IPS-18a (cell line): Measurements from ENCODE around the gene NHLH1.
"Not testable (repeated sequence)": the region's sequence is repeated elsewhere in the genome, so short reads cannot be mapped to it uniquely, and the experiment has no call there.

Experiments used
- H3K27ac ChIP-seq: one replicate; pipeline ENCODE4 v1.5.1; 2013; ENCODE audit warnings: low read length
- H3K27me3 ChIP-seq: one replicate; pipeline ENCODE4 v1.6.1; 2013; ENCODE audit warnings: mild to moderate bottlenecking, low read length; ENCODE audit not compliant: control insufficient read depth, insufficient read depth
- H3K36me3 ChIP-seq: one replicate; pipeline ENCODE4 v1.6.1; 2013; ENCODE audit warnings: low read depth, low read length; ENCODE audit not compliant: control insufficient read depth
- H3K4me1 ChIP-seq: one replicate; pipeline ENCODE4 v1.6.1; 2013; ENCODE audit warnings: low read depth, low read length; ENCODE audit not compliant: control insufficient read depth
- H3K4me3 ChIP-seq: one replicate; pipeline ENCODE4 v1.5.1; 2013; ENCODE audit warnings: low read length
- H3K9ac ChIP-seq: one replicate; pipeline ENCODE4 v1.6.1; 2013; ENCODE audit warnings: mild to moderate bottlenecking, low read length, moderate library complexity
- H3K9me3 ChIP-seq: one replicate; pipeline ENCODE4 v1.6.1; 2013; ENCODE audit warnings: low read depth, low read length; ENCODE audit not compliant: control insufficient read depth

Gene NHLH1

GRCh38 chr1:160370561-160371345 lies 3.9 kb downstream of the NHLH1 start:
- Histone ChIP-seq H3K9ac (no peak overlapping the region), H3K4me3 (no peak overlapping the region), H3K36me3 (no peaks in the 10 kb centered on the region), H3K9me3 (no peaks in the 10 kb centered on the region), H3K4me1 (peaks cover 19% of the 10 kb centered on the region), H3K27me3 (no peaks in the 10 kb centered on the region), H3K27ac (no peak overlapping the region)

- H3K36me3 ChIP-seq = no peaks in the 10 kb centered on the region
- no peak overlapping the region for H3K9ac ChIP-seq
- no peak overlapping the region for H3K4me3 ChIP-seq
- no peaks in the 10 kb centered on the region for H3K9me3 ChIP-seq
- no peaks in the 10 kb centered on the region for H3K27me3 ChIP-seq
- H3K27ac ChIP-seq = no peak overlapping the region
- peaks cover 23% of the 10 kb centered on the region for H3K4me1 ChIP-seq
Observed at GRCh38 chr1:160371346-160371631, 4.4 kb downstream of the NHLH1 start.

DNA sequence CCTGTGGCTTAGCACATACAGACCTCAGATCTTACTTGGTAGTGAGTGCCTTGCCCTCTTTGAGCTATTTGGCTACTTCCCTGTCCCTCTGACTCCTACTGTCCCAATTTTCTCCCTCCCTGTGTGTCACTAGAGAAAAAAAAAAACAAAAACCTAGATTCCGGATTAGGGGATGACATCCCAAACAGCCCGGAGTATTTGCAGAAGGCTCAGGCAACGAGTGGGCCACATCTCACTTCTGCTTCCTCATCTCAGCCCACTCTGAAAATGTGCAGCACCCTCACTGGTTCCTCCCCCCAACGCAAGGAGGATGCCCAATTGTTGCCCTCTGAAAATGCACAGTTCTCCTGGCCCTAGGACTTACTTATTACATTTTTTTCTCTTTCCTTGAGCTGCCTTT lies 4.9 kb downstream of the NHLH1 start:
- no peaks in the 10 kb centered on the region for H3K36me3 ChIP-seq
- H3K4me3 ChIP-seq = no peak overlapping the region
- H3K27ac ChIP-seq = no peak overlapping the region
- H3K9me3 ChIP-seq = no peaks in the 10 kb centered on the region
- H3K4me1 ChIP-seq = peaks cover 24% of the 10 kb centered on the region
- no peak overlapping the region for H3K9ac ChIP-seq
- H3K27me3 ChIP-seq = no peaks in the 10 kb centered on the region

DNA sequence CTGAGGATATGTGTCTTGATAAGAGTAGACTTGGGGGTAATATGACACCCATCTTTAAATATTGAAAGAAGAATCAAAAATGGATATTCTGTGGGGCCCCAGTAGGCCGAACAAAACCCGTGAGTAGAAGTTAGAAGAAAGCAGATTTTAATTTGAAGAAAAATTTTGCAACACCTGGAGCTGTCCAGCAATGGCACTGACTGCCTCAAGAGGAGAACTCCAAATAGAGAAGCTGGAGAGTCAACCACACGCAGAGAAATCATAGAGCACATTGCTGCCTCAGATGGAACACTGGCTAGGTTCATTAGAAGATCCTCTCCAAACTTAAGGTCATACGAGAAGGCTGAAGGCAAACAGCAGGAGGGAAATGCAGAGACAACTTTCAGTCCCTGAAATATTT lies 6.8 kb downstream of the NHLH1 start:
- Histone ChIP-seq H3K9me3 (no peaks in the 10 kb centered on the region), H3K36me3 (no peaks in the 10 kb centered on the region), H3K9ac (no peak overlapping the region), H3K27ac (no peak overlapping the region), H3K4me1 (peaks cover 24% of the 10 kb centered on the region), H3K4me3 (no peak overlapping the region), H3K27me3 (no peaks in the 10 kb centered on the region)

DNA sequence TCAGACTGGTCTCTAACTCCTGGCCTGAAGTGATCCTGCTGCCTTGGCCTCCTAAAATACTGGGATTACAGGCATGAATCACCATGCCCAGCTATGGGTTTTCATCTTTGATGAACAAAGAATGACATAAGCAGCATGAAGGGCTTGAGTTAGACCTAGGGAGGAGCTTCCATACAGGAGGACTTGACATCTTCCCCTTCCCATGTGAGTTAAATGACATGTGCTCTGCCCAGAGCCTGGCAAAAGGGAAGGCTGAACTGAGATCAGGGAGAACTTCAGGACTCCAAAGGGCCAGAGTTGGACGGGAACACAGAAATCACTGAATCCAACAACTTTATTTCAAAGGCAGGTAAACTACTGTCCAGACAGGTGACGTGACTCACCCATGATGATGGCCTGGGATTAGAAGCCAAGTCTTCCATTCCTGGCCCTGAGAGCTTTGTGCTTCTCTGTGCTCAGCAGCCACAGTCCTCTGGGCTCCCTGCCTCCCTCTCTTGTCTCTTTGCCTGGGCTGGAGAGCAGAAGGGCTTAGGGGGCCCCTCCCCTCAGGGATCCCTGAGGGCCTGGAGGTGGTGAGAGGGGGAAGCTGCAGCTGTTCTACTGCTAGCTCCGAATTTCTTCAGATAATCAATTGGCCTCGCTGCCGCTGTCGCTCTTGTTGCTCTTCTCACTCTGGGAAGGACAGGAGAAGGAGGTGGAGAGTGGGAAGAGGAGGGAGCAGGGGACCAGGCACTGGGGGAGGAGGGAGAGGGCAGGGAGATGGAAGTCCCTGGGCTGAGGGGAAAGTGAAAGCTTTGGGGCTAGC lies 7.6 kb downstream of the NHLH1 start:
- H3K27me3 ChIP-seq = no peaks in the 10 kb centered on the region
- no peaks in the 10 kb centered on the region for H3K9me3 ChIP-seq
- peak overlapping the region; percentile 16 for H3K4me3 ChIP-seq
- no peaks in the 10 kb centered on the region for H3K36me3 ChIP-seq
- peaks cover 24% of the 10 kb centered on the region for H3K4me1 ChIP-seq
- H3K9ac ChIP-seq = no peak overlapping the region
- H3K27ac ChIP-seq = no peak overlapping the region

GRCh38 chr1:160375788-160376524 lies 9.1 kb downstream of the NHLH1 start:
- Histone ChIP-seq H3K4me3 (peak overlapping the region; percentile 2), H3K27ac (peak overlapping the region; percentile 4), H3K4me1 (peaks cover 24% of the 10 kb centered on the region), H3K9ac (peak overlapping the region; percentile 48), H3K9me3 (no peaks in the 10 kb centered on the region), H3K27me3 (no peaks in the 10 kb centered on the region), H3K36me3 (no peaks in the 10 kb centered on the region)

DNA sequence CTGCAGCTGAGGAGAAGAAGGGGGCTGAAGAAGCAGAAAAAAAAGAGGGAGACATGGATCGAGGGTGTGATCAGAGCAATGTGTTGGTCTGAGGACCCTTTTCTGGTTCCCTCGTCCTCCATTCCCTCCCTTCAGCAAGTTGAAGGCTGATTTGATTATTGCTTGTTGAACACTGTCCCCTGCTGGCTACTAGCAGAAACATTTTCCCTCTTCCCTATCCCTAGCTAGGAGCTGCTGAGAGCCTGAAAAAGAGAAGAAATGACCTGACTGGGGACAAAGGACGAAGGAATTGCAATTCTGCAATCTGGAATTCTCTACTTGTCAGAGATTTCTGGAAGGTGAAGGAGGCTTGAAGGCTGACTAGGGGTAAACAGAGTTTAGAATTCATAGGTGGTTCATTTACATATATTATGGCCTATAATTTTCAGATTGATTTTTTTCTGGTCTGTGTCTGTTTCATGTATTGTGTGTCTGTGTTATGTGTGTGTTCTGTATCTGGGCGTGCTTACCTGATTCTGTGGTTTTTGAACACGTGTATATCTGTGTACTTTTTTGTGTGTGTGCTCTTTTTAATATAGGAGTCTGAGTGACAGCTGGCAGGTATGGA lies 9.8 kb downstream of the NHLH1 start:
- no peak overlapping the region for H3K27ac ChIP-seq
- H3K9me3 ChIP-seq = no peaks in the 10 kb centered on the region
- H3K36me3 ChIP-seq = no peaks in the 10 kb centered on the region
- peaks cover 24% of the 10 kb centered on the region for H3K4me1 ChIP-seq
- H3K4me3 ChIP-seq = peak overlapping the region; percentile 2
- H3K9ac ChIP-seq = no peak overlapping the region
- H3K27me3 ChIP-seq = no peaks in the 10 kb centered on the region

DNA sequence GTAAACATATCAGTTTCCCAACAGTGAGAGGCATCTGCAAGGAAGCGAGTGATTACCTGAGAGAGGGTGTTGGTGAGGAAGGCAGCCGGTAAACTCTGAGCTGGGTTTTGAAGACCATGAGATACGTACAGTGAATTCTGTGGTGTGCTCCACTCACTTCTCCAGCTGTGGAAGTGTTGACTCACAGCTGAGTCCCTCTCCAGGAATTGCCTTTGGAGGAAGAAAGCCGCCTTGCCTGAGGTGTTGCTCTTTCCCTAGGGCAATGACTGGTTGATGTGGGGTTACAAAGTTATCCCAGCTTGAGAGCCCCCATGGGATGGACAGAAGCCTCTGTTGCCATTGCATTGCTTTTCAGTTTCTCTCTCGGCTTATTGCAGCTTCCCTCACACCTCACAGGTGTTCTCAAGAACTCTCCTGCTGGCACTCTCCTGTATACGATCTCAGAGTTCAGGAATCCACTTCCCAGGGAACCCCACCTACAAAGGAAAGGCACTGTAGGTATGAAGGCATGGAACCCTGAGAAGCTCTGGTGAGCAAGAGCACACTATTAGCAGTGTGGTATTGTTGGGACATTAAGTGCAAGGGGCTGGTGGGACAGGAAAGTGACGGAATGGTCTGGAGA lies 10.8 kb downstream of the NHLH1 start:
- Histone ChIP-seq H3K9me3 (no peaks in the 10 kb centered on the region), H3K4me3 (no peak overlapping the region), H3K27me3 (no peaks in the 10 kb centered on the region), H3K27ac (no peak overlapping the region), H3K36me3 (no peaks in the 10 kb centered on the region), H3K4me1 (peaks cover 24% of the 10 kb centered on the region), H3K9ac (no peak overlapping the region)

- H3K4me1 ChIP-seq, H3K9me3 ChIP-seq: not testable (repeated sequence)
Observed at GRCh38 chr1:160384812-160385211, 17.9 kb downstream of the NHLH1 start.

DNA sequence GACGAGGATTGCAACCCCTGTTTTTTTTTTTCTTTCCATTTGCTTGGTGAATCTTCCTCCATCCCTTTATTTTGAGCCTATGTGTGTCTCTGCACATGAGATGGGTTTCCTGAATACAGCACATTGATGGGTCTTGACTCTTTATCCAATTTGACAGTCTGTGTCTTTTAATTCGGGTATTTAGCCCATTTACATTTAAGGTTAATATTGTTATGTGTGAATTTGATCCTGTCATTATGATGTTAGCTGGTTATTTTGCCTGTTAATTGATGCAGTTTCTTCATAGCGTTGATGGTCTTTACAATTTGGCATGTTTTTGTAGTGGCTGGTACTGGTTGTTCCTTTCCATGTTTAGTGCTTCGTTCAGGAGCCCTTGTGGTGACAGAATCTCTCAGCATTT lies 21.5 kb downstream of the NHLH1 start:
- not testable (repeated sequence) for H3K27ac ChIP-seq, H3K9me3 ChIP-seq, H3K36me3 ChIP-seq, H3K4me3 ChIP-seq, H3K27me3 ChIP-seq, H3K9ac ChIP-seq, H3K4me1 ChIP-seq

More at GRCh38 chr1:160384812-160385211, 17.9 kb downstream of the NHLH1 start:
- H3K27ac ChIP-seq, H3K4me3 ChIP-seq, H3K9ac ChIP-seq, H3K27me3 ChIP-seq, H3K36me3 ChIP-seq: not testable (repeated sequence)

- H3K9ac ChIP-seq = no peak overlapping the region
- H3K9me3 ChIP-seq = no peaks in the 10 kb centered on the region
- H3K36me3 ChIP-seq = no peaks in the 10 kb centered on the region
- H3K4me3 ChIP-seq = no peak overlapping the region
- no peak overlapping the region for H3K27ac ChIP-seq
- peaks cover 16% of the 10 kb centered on the region for H3K4me1 ChIP-seq
- no peaks in the 10 kb centered on the region for H3K27me3 ChIP-seq
Observed at GRCh38 chr1:160394673-160395072, 27.8 kb downstream of the NHLH1 start.
